Mesothelial cell of epicardium (in vitro differentiated cells): Measurements from ENCODE around the gene TFF1. TPM values are rescaled to one million over a fixed set of nuclear protein-coding genes. Genes with fewer than 3 reads are reported as not detected.

Experiments
- DNase-seq, 2 experiments: peaks; one replicate each; pipeline ENCODE4 v3.0.0; 2021; ENCODE audit warnings: low spot score in 2 of 2; ENCODE audit not compliant: unreplicated experiment in 2 of 2
- H3K27ac Mint-ChIP-seq: 2 replicates; pipeline ENCODE4 v1.8.0; 2021; ENCODE audit warnings: mixed read lengths
- H3K27me3 Mint-ChIP-seq: 2 replicates; pipeline ENCODE4 v1.8.0; 2021; ENCODE audit warnings: low read depth, mixed read lengths
- H3K36me3 Mint-ChIP-seq: 2 replicates; pipeline ENCODE4 v1.8.0; 2021; ENCODE audit warnings: mixed read lengths
- H3K4me1 Mint-ChIP-seq: 2 replicates; pipeline ENCODE4 v1.8.0; 2021; ENCODE audit warnings: mixed read lengths
- H3K4me3 Mint-ChIP-seq: 2 replicates; pipeline ENCODE4 v1.8.0; 2021; ENCODE audit warnings: mild to moderate bottlenecking, moderate library complexity, mixed read lengths
- H3K9me3 Mint-ChIP-seq: 2 replicates; pipeline ENCODE4 v1.8.0; 2021; ENCODE audit warnings: mixed read lengths
- CTCF ChIP-seq: fragments of 200-600 bp; sonication (generic); IDR thresholded peaks from one replicate; pipeline ENCODE4 v1.5.0; 2021; ENCODE audit warnings: antibody characterized with exemption; ENCODE audit not compliant: unreplicated experiment
- total RNA-seq: library from RNA; stranded (reverse); gene quantifications from 3 replicates; pipeline ENCODE4 v1.2.1, GENCODE V29; 2021

The TFF1 gene
- 0.53 TPM in 1 of 3 replicates, not detected in the others for total RNA-seq

- H3K27me3 Mint-ChIP-seq, result peaks cover 18% of the 10 kb centered on the region
- no peak within 1 kb of the TSS for H3K27ac Mint-ChIP-seq
- TF ChIP-seq CTCF, result no peak
- no peak for DNase-seq
- H3K4me3 Mint-ChIP-seq, result no peak within 1 kb of the TSS
- H3K36me3 Mint-ChIP-seq, result no peaks in the 10 kb centered on the region
- H3K4me1 Mint-ChIP-seq, result peaks cover 8% of the 10 kb centered on the region
- H3K9me3 Mint-ChIP-seq, result no peaks in the 10 kb centered on the region
These were observed at the start of gene TFF1 for GRCh38 chr21:42366292-42367010. TSS of gene TFF1 (minus strand) at chr21:42366535. CDS start at chr21:42366495, 40 bp downstream.

- Mint-ChIP-seq H3K4me1 (no peaks in the 10 kb centered on the region), H3K27ac (no peak overlapping the region), H3K36me3 (no peaks in the 10 kb centered on the region), H3K27me3 (peaks cover 35% of the 10 kb centered on the region), H3K4me3 (no peak overlapping the region), H3K9me3 (no peaks in the 10 kb centered on the region)
- no peak for DNase-seq
- no peak for TF ChIP-seq CTCF
These were observed 48.8 kb upstream of the TFF1 start for GRCh38 chr21:42414928-42415769.

GRCh38 chr21:42414553-42414927 lies 48.2 kb upstream of the TFF1 start:
- TF ChIP-seq CTCF, result no peak
- no peaks in the 10 kb centered on the region for H3K4me1 Mint-ChIP-seq
- H3K27me3 Mint-ChIP-seq, result peaks cover 35% of the 10 kb centered on the region
- no peaks in the 10 kb centered on the region for H3K9me3 Mint-ChIP-seq
- no peak overlapping the region for H3K4me3 Mint-ChIP-seq
- no peak for DNase-seq
- no peaks in the 10 kb centered on the region for H3K36me3 Mint-ChIP-seq
- H3K27ac Mint-ChIP-seq, result no peak overlapping the region

- no peak for DNase-seq
- H3K4me3 Mint-ChIP-seq, result no peak overlapping the region
- no peak for TF ChIP-seq CTCF
- no peaks in the 10 kb centered on the region for H3K9me3 Mint-ChIP-seq
- no peaks in the 10 kb centered on the region for H3K36me3 Mint-ChIP-seq
- no peaks in the 10 kb centered on the region for H3K4me1 Mint-ChIP-seq
- H3K27ac Mint-ChIP-seq, result no peak overlapping the region
- peaks cover 31% of the 10 kb centered on the region for H3K27me3 Mint-ChIP-seq
These were observed 47.7 kb upstream of the TFF1 start for GRCh38 chr21:42414066-42414465.

- Mint-ChIP-seq H3K4me1 (no peaks in the 10 kb centered on the region), H3K36me3 (no peaks in the 10 kb centered on the region), H3K9me3 (no peaks in the 10 kb centered on the region), H3K4me3 (no peak overlapping the region), H3K27ac (no peak overlapping the region), H3K27me3 (peaks cover 26% of the 10 kb centered on the region)
- no peak for TF ChIP-seq CTCF
- DNase-seq, result no peak
These were observed 47.2 kb upstream of the TFF1 start for GRCh38 chr21:42413500-42413899.
